ENCODE results near the gene ANKRD42.

- TF ChIP-seq GATA3 (IDR thresholded peaks at IDR 0.05; ENCODE audit: low read depth, low read length) (no peak), GATA2 (IDR thresholded peaks at IDR 0.05; ENCODE audit: low read depth, low read length) (no peak)
Observed at GRCh38 chr11:83294208-83294607, 100.7 kb downstream of the ANKRD42 start.

All from SH-SY5Y (cell line).